LNCAP (cell line): ENCODE data around the gene DCUN1D5.
A peak's percentile ranks its signal among the peaks of the same experiment; 100 is the strongest.

Experiments used
- CTCF ChIP-seq: fragments of 450-650 bp; IDR thresholded peaks from 2 replicates; pipeline ENCODE4 v1.5.1; 2017; ENCODE audit warnings: mild to moderate bottlenecking

Gene DCUN1D5

GRCh38 chr11:103035791-103036434 lies 56.0 kb downstream of the DCUN1D5 start:
- TF ChIP-seq CTCF = peak; percentile 76

GRCh38 chr11:103035216-103035615 lies 56.7 kb downstream of the DCUN1D5 start:
- no peak for TF ChIP-seq CTCF

DNA sequence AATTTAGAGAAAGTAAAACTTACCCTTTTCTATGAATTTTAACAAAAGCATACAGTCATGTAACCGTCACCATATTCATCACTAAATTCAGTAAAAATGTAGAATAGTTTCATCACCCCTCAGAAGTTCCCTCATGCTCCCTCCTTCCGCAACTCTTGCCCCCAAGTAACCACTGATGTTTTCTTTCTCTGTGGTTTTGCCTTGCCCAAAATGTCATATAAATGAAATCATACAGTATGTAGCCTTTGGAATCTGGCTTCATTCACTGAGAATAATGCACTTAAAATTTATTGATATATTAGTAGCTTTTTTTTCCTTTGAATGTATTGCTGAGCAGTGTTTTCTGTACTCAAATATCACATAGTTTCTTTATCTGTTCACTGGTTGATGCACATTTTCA lies 60.1 kb downstream of the DCUN1D5 start:
- no peak for TF ChIP-seq CTCF

GRCh38 chr11:103029401-103029800 lies 62.6 kb downstream of the DCUN1D5 start:
- TF ChIP-seq CTCF = no peak

- no peak for TF ChIP-seq CTCF
These were observed 67.9 kb downstream of the DCUN1D5 start for GRCh38 chr11:103024086-103024485.

GRCh38 chr11:103016031-103016430 lies 75.9 kb downstream of the DCUN1D5 start:
- TF ChIP-seq CTCF = no peak

- no peak for TF ChIP-seq CTCF
These were observed 78.5 kb downstream of the DCUN1D5 start for GRCh38 chr11:103013421-103013820.
